GM18519 (cell line): Measurements from ENCODE around the gene SFRP4.
A peak's percentile ranks its signal among the peaks of the same experiment; 100 is the strongest.

Source experiments
- ATAC-seq: cut with Tn5 transposase; IDR thresholded peaks from one replicate; pipeline ENCODE4 v1.9.1; 2021; ENCODE audit warnings: mild to moderate bottlenecking, moderate library complexity; ENCODE audit not compliant: unreplicated experiment, low FRiP score

SFRP4 gene

DNA sequence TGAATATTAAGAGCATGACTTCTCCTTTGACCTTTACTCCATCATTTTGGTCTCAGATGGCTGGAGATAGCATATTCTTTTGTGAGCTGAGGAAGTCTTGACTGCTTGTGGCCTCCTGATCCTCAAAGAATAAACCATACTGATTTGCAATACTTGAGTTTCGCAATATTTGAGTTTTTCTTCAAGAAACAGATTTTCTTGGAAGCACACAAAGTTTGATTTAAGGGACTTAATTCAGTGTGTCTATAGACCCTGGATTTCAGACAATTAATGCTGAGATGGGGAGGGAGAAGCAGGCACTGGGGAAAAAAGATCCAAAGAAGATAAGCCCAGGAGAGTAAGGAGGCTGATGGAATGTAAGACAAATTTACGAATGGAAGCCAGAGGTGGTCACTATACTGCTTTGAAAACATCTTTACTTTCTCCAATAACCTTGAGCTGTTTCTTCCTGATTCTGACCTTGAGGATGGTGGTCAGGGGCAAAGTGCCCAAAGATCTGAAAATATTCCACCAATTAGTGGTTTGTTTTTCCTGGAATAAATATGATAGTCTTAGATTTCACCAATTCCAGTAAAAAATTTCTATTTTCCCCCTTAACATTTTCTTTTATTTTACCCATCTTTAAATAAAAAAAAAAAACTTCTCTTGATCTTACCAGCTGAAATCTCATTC is 11.3 kb upstream of the SFRP4 start:
- ATAC-seq = no peak

GRCh38 chr7:37925620-37926019 is 9.0 kb upstream of the SFRP4 start:
- no peak for ATAC-seq

- ATAC-seq = no peak
These were observed 7.9 kb upstream of the SFRP4 start for GRCh38 chr7:37924491-37925041.

GRCh38 chr7:37923996-37924395 is 7.4 kb upstream of the SFRP4 start:
- ATAC-seq = no peak

DNA sequence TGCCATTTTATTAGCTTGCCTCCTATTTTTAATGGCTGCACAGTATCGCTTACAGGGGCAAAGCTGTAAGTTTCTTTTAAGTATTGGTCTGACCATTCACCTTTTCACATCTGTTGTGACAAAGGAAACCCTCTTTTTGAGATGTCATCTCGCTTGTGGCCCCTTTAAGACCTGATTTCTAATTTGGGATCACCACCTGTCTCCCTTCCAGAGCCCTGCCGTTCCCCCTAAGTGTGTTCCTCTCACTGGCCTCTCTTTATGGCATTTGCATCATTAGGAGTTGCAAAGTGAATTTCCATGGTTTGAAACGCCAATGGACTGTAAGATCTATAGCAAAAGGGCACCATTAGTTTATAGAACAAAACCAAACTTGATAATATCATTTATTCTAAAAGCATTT is 5.3 kb upstream of the SFRP4 start:
- ATAC-seq = no peak

GRCh38 chr7:37920849-37921805 is 4.5 kb upstream of the SFRP4 start:
- ATAC-seq = peak; percentile 63

DNA sequence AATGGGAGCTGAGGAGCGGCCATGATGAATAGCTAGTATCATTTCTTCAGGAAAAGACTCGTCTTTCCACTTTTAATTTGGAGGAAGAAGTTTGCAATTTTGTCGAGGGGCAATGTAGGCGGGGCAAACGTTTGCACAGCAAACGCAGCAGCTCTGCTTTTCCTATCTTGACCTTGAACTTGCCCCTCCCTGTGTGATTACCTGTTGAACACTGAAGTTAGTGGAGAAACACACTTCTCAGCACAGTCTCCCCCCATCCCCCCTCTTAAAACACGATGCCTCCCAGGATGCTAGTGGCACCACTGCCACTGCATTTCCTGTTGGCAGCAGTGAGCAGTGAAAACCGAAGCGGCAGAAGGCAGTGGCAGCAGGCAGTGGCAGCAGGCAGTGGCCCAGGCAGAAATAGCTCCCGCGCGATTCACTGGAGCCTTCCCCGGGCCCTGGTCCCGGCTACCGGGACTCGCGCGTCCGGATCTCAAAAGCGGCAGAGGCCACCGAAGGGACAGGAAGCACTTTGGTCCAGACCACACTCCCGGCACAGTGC is 3.8 kb upstream of the SFRP4 start, which contains the start of gene EPDR1:
EPDR1 (plus strand) TSS at position 336 of the 544 bp plus-strand sequence. CDS start 300 bp downstream, outside the sequence.
- ATAC-seq = peak; percentile 26

DNA sequence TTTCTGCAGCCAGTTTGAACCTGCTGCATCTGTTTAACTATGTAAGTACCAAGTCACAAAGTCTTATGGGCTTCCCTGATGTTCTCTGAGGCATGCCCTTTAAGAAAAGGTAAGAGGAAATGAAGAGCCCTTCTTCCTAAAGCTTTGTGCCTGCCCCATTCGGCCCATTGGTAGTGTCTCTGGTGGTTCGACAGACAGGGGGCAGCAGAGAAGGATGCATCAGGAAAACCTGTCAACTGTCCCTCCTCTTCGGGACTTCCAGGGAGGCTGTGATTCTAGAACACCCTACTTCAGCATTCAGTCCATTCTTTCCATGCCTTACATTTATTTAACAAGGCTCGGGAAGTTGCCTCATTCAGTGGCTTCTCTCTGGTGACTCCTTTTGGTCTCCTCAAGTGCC is 1.9 kb upstream of the SFRP4 start:
- no peak for ATAC-seq

GRCh38 chr7:37916017-37916672 is 472 bp downstream of the SFRP4 start:
- ATAC-seq = no peak

DNA sequence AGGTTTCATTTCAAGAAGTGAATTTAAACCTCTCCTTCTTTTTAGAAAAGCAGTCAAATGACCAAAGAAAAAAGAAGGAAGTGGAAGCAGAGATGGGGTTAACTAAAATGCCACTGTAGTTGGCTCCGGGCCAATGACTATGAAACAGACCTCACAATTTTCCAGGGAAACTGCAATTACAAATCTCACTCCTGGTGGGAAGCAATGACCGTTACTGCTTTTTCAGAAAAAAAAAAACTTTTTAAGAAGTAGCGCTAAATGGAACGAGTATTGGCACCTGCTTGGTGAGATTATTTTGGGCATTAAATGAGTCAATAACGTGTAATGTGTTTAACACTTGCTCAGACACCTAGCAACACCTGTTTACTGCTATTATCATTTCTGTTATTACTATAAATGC is 1.2 kb downstream of the SFRP4 start:
- ATAC-seq = no peak

GRCh38 chr7:37912756-37913155 is 3.9 kb downstream of the SFRP4 start:
- no peak for ATAC-seq

GRCh38 chr7:37908221-37908788 is 8.3 kb downstream of the SFRP4 start:
- ATAC-seq = no peak

- ATAC-seq = no peak
These were observed 14.6 kb downstream of the SFRP4 start for GRCh38 chr7:37901890-37902524.

DNA sequence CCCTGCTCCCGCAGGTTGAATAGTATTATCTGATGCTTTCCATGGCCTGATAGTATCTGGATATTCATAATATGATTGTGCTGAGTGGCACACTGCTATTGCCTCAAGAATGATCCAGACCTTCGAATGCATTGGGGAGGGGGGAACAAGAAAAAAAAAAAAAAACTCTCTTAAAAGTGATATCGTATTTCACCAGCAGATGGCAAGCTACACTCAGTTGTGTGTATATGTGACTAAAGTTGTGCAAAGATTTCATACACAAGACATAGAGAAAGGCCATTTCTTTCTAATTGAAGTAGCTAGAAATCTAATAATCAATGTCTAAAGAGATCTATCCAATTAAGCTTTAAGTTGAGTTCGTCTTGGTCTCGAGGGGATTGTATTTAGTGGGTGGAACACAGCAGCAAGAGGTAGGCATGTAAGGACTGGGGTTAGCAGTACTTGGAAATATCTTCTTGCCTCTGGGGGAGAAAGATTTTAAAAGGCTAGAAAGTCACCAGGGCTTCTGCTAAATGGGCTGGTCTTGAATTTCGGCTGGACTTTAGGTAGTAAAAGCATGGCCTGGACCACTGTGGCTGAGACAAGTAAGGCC is 15.3 kb downstream of the SFRP4 start:
- no peak for ATAC-seq

DNA sequence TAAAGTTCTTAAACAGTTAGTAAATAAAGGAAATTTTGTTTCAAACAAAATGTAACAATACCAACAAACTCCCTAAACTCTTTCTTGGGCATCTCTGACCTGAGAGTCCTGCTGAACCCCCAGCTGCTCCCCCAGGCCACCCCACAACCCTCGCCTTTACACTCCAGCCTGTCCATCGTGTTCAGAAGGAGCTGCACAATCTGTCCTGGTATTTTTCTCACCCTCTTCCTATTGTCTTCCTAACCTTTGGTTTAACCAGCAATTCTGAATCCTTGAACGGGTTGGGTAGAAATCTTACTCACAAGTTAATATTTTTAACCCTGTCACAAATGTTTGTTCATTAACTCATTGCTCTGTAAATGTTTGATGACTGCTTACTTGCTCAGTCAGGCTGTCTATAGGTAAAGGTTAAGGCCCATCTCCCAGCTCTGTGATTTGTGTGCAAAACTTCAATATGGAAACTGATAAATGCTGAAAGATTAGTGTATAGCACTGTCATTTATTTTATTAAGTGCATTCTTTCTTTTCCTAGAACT is 16.8 kb downstream of the SFRP4 start:
- no peak for ATAC-seq

DNA sequence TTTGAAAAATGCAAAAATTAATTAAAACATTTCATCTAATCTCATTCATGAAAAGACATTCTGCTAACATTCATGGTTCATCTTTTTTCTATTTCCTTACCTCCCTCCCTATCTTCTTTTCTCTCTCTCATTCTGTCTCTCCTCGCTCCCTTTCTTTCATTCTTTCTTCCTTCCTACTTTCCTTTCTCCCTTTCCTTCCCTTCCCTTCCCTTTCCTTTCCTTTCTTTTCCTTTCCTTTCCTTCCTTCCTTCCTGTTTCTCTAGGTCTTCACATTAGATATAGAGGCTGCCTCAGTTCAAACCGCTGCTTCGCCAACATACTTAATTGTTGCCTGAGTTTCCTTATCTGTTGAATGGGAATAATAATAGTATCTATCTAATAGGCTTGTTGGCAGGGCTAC is 21.9 kb downstream of the SFRP4 start:
- no peak for ATAC-seq

DNA sequence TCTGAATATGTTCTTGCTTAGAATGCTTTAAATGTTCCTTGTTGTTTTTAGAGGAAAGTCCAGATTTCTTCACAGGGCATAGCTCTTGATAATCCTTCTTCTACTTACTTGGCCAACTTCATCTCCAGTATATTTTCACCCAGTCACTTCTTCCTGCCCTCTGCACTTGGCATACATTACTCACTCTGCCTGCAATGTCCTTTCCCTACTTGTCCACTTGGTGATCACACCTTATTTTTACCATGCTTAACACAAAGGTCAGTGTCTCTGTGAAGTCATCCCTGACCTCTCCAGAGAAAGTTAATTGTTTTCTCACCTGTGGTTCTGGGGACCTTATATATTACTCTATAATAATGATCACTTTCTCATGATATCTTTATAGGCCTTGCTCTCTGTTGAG is 23.3 kb downstream of the SFRP4 start:
- ATAC-seq = no peak

- no peak for ATAC-seq
These were observed 34.5 kb downstream of the SFRP4 start for GRCh38 chr7:37882086-37882485.
